HG02588 (cell line): Measurements from ENCODE around the gene CAMSAP2.
A peak's percentile ranks its signal among the peaks of the same experiment; 100 is the strongest.

Experiments
- ATAC-seq: cut with Tn5 transposase; IDR thresholded peaks from one replicate; pipeline ENCODE4 v1.9.1; 2021; ENCODE audit warnings: mild to moderate bottlenecking, moderate library complexity; ENCODE audit not compliant: unreplicated experiment

CAMSAP2 gene

GRCh38 chr1:200875416-200875815 is 136.7 kb downstream of the CAMSAP2 start:
- ATAC-seq: no peak

GRCh38 chr1:200877010-200877409 is 138.3 kb downstream of the CAMSAP2 start:
- ATAC-seq: no peak

GRCh38 chr1:200877839-200878551 is 139.3 kb downstream of the CAMSAP2 start:
- peak; percentile 86 for ATAC-seq

- ATAC-seq: no peak
Measured at GRCh38 chr1:200880212-200880611, 141.5 kb downstream of the CAMSAP2 start.

GRCh38 chr1:200883118-200883517 is 144.4 kb downstream of the CAMSAP2 start:
- ATAC-seq: no peak

GRCh38 chr1:200885623-200886402 is 147.1 kb downstream of the CAMSAP2 start:
- ATAC-seq: no peak

GRCh38 chr1:200886594-200886993 is 147.9 kb downstream of the CAMSAP2 start:
- no peak for ATAC-seq

GRCh38 chr1:200887036-200887435 is 148.3 kb downstream of the CAMSAP2 start:
- ATAC-seq: no peak

- ATAC-seq: no peak
Measured at GRCh38 chr1:200887772-200888348, 149.2 kb downstream of the CAMSAP2 start.

GRCh38 chr1:200888349-200888838 is 149.7 kb downstream of the CAMSAP2 start:
- ATAC-seq: peak; percentile 89

- no peak for ATAC-seq
Measured at GRCh38 chr1:200889571-200889970, 150.9 kb downstream of the CAMSAP2 start.

- ATAC-seq: no peak
Measured at GRCh38 chr1:200890027-200890426, 151.3 kb downstream of the CAMSAP2 start.

GRCh38 chr1:200890818-200891773 is 152.4 kb downstream of the CAMSAP2 start:
- ATAC-seq: no peak

- no peak for ATAC-seq
Measured at GRCh38 chr1:200891774-200892157, 153.1 kb downstream of the CAMSAP2 start.

GRCh38 chr1:200892546-200892945 is 153.9 kb downstream of the CAMSAP2 start:
- ATAC-seq: no peak

- ATAC-seq: no peak
Measured at GRCh38 chr1:200892958-200893357, 154.3 kb downstream of the CAMSAP2 start.

GRCh38 chr1:200893411-200893901 is 154.8 kb downstream of the CAMSAP2 start:
- no peak for ATAC-seq

GRCh38 chr1:200894712-200895442 is 156.2 kb downstream of the CAMSAP2 start, which contains the start of gene INAVA:
Gene INAVA (plus strand): TSS chr1:200894900. CDS start chr1:200898401, 3,501 bp downstream.
- ATAC-seq: no peak

GRCh38 chr1:200895443-200895789 is 156.7 kb downstream of the CAMSAP2 start:
- no peak for ATAC-seq
